ENCODE measurements around the gene PCNX4.

Gene PCNX4

GRCh38 chr14:60212503-60213371, 121.0 kb downstream of the PCNX4 start:
- DNase-seq: no peak

GRCh38 chr14:60214003-60214402, 122.3 kb downstream of the PCNX4 start:
- DNase-seq: no peak

- no peak for DNase-seq
These were observed 122.8 kb downstream of the PCNX4 start for GRCh38 chr14:60214415-60215126.

DNA sequence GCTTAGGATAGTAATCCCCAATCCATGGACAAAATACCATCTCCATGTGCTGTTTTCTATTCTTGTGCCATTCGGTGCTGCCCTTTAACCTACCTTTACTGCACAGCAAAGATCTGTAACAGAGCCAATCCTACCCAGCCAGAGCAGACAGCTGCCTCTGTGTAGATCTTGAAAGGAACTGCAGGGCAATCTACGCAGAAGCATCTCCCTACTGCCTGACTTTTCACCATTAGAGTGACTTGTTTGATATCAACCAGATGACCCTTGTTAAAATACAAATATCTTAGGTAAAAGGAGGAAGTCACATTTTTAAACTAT, 123.4 kb downstream of the PCNX4 start:
- DNase-seq: no peak

- DNase-seq: no peak
These were observed 124.0 kb downstream of the PCNX4 start for GRCh38 chr14:60215520-60216420.

GRCh38 chr14:60217713-60218112, 126.0 kb downstream of the PCNX4 start:
- DNase-seq: no peak
